HepG2 (cell line): Measurements from ENCODE around the gene GRM7. TPM values are rescaled to one million over a fixed set of nuclear protein-coding genes. Genes with fewer than 3 reads are reported as not detected.

Experiments
- ATAC-seq: fragments of 200-7000 bp; cut with Tn5 transposase; 3 replicates; pipeline ENCODE4 v1.9.1; 2020; ENCODE audit warnings: mild to moderate bottlenecking, moderate library complexity
- BruUV-seq: library from RNA; stranded (reverse); fragments of 400-500 nt; replicated peaks from 2 replicates; lab custom pipeline; 2021; lab: Mats Ljungman, UMichigan
- CTCF ChIA-PET: fragments of 300-600 bp; formaldehyde crosslinking; extraction: SDS; loops from one replicate; lab custom pipeline; 2021; ENCODE audit warnings: low total read pairs, inconsistent platforms, low intra/inter-chr PET ratio; lab: Yijun Ruan, JAX
- POLR2A ChIA-PET: fragments of 350-600 bp; sonication (Branson Sonifier 250); formaldehyde crosslinking; loops from one replicate; lab custom pipeline; 2020; ENCODE audit warnings: antibody characterized with exemption, inconsistent platforms; lab: Yijun Ruan, JAX
- DNase-seq: peaks from one replicate; pipeline ENCODE4 v3.0.0-alpha.2; 2015; ENCODE audit warnings: low spot score
- FAIRE-seq: peaks from 3 replicates; lab custom pipeline; 2011; peaks lifted over from hg19 to GRCh38; lab: Jason Lieb, UNC
- H2AFZ ChIP-seq: one replicate; pipeline ENCODE4 v1.6.1; 2011; ENCODE audit warnings: low read length, inconsistent platforms
- H3K27ac ChIP-seq: fragments of 300-600 bp; 3 replicates; pipeline ENCODE4 v1.8.0; 2011; ENCODE audit warnings: mixed run types, mild to moderate bottlenecking, mixed read lengths, low read length, inconsistent platforms; ENCODE audit not compliant: insufficient read depth; ENCODE audit errors: extremely low read length
- H3K27me3 ChIP-seq, 2 experiments: fragments of 200-600 bp in 1 of 2; 2 replicates in 1 of 2; 3 replicates in 1 of 2; pipeline versions ENCODE4 v1.6.0 to v1.8.0; 2011; ENCODE audit warnings: low read length in 2 of 2, mild to moderate bottlenecking in 2 of 2, moderate library complexity in 2 of 2, inconsistent platforms in 1 of 2; ENCODE audit not compliant: insufficient read depth in 2 of 2, control insufficient read depth in 1 of 2
- H3K36me3 ChIP-seq, 2 experiments: fragments of 200-600 bp in 1 of 2; replicated peaks in 1 of 2; 2 replicates in 1 of 2; 3 replicates in 1 of 2; pipeline versions ENCODE4 v1.5.1 to v1.8.0; 2011; ENCODE audit warnings: low read length in 2 of 2, inconsistent platforms in 1 of 2; ENCODE audit not compliant: insufficient read depth in 2 of 2, control insufficient read depth in 1 of 2
- H3K4me1 ChIP-seq: 2 replicates; pipeline ENCODE4 v1.5.1; 2012; ENCODE audit warnings: low read length, inconsistent platforms; ENCODE audit not compliant: insufficient read depth
- H3K4me2 ChIP-seq: 2 replicates; pipeline ENCODE4 v1.6.0; 2011; ENCODE audit warnings: low read depth, low read length, inconsistent platforms
- H3K4me3 ChIP-seq, 3 experiments: fragments of 200-600 bp in 1 of 3; sonication (generic), shearing (Covaris generic) in 1 of 3; replicated peaks in 1 of 3; 2 replicates each; pipeline ENCODE4 v1.5.1; 2011 to 2016; ENCODE audit warnings: low read length in 3 of 3, inconsistent platforms in 2 of 3, low read depth in 2 of 3, mild to moderate bottlenecking in 2 of 3, control low read depth in 1 of 3, mixed read lengths in 1 of 3; ENCODE audit not compliant: insufficient read depth in 1 of 3
- H3K79me2 ChIP-seq: one replicate; pipeline ENCODE4 v1.6.1; 2011; ENCODE audit warnings: low read length, inconsistent platforms; ENCODE audit not compliant: insufficient read depth
- H3K9ac ChIP-seq: 2 replicates; pipeline ENCODE4 v1.6.0; 2011; ENCODE audit warnings: mild to moderate bottlenecking, low read depth, low read length, inconsistent platforms; ENCODE audit not compliant: insufficient read depth
- H3K9me3 ChIP-seq: 2 replicates; pipeline ENCODE4 v1.5.1; 2012; ENCODE audit warnings: mild to moderate bottlenecking, low read length
- H4K20me1 ChIP-seq: 2 replicates; pipeline ENCODE4 v1.6.0; 2011; ENCODE audit warnings: inconsistent platforms, mild to moderate bottlenecking, low read length, moderate library complexity; ENCODE audit not compliant: insufficient read depth
- ESRRA ChIP-seq: sonication (generic); formaldehyde crosslinking; IDR thresholded peaks from 2 replicates; pipeline ENCODE4 v1.5.1; 2020; ENCODE audit warnings: mild to moderate bottlenecking, low read depth, missing genetic modification reagents
- LCORL ChIP-seq, 2 experiments: fragments of 450-650 bp in 1 of 2; sonication (generic) in 1 of 2; formaldehyde crosslinking in 1 of 2; IDR thresholded peaks; 2 replicates each; pipeline versions ENCODE4 v1.5.0 to v1.6.1; 2017 to 2020; ENCODE audit warnings: antibody characterized with exemption in 1 of 2, missing genetic modification reagents in 1 of 2
- MEIS1 ChIP-seq: sonication (generic); formaldehyde crosslinking; IDR thresholded peaks from 2 replicates; pipeline ENCODE4 v1.9.0; 2021; ENCODE audit warnings: mild to moderate bottlenecking, missing genetic modification reagents, moderate library complexity, borderline replicate concordance
- TRIM24 ChIP-seq: sonication (generic); formaldehyde crosslinking; IDR thresholded peaks from 2 replicates; pipeline ENCODE4 v1.8.0; 2022; ENCODE audit warnings: mild to moderate bottlenecking, missing genetic modification reagents
- ZNF329 ChIP-seq: sonication (generic); formaldehyde crosslinking; IDR thresholded peaks from 2 replicates; pipeline ENCODE4 v1.9.0; 2021; ENCODE audit warnings: low read depth, mild to moderate bottlenecking, missing genetic modification reagents
- ZNF646 ChIP-seq: sonication (generic); formaldehyde crosslinking; IDR thresholded peaks from 2 replicates; pipeline ENCODE4 v1.9.0; 2021; ENCODE audit warnings: mild to moderate bottlenecking, missing genetic modification reagents
- WGBS: methylation state at CpG from one replicate; pipeline ENCODE4 v1.1.6; 2017; ENCODE audit warnings: low lambda C conversion rate; 5-methylcytosine and 5-hydroxymethylcytosine counted together
- in situ Hi-C: cut with HindIII; loops from 2 replicates; pipeline ENCODE4 v1.10.0; 2017; ENCODE audit warnings: low pct_unique_long_range_greater_than_20kb; ENCODE audit not compliant: extremely low pct_ligation_motif_present
- intact Hi-C: fragments of 100-400 bp; cut with micrococcal nuclease; formaldehyde crosslinking; loops from one replicate; pipeline ENCODE4 v1.10.0; 2022; ENCODE audit not compliant: unreplicated experiment
- polyA plus RNA-seq, 8 experiments: library from polyadenylated mRNA; depleted of rRNA in 3 of 8; stranded (reverse) in 7 of 8; unstranded in 1 of 8; fragments of >200 nt; fragmentation: Illumina TruSeq in 4 of 8; extraction: Trizol in 4 of 8; gene quantifications; 2 replicates each; pipeline versions ENCODE4 v1.2.1 to v1.2.3, GENCODE V29; 2011 to 2016; ENCODE audit warnings: low read depth in 4 of 8, missing spikeins in 1 of 8, mixed read lengths in 1 of 8; ENCODE audit not compliant: insufficient read depth in 1 of 8
- total RNA-seq, 5 experiments: library from RNA; depleted of rRNA; stranded (reverse); fragments of >200 nt; fragmentation: Illumina TruSeq; extraction: Trizol; gene quantifications; 2 replicates each; pipeline ENCODE4 v1.2.3, GENCODE V29; 2016; ENCODE audit warnings: low read depth in 1 of 5
- TF ChIP-seq, protein P1 (sequence below), 2 experiments: sonication (generic) in 1 of 2; formaldehyde crosslinking in 1 of 2; IDR thresholded peaks; 2 replicates each; pipeline versions ENCODE4 v1.6.1 to v1.9.0; 2014 to 2022; ENCODE audit warnings: antibody characterized with exemption in 1 of 2, borderline replicate concordance in 1 of 2, inconsistent platforms in 1 of 2, low read depth in 1 of 2, missing genetic modification reagents in 1 of 2
- TF ChIP-seq, protein P2 (sequence below): sonication (generic); formaldehyde crosslinking; IDR thresholded peaks from 2 replicates; pipeline ENCODE4 v1.5.0; 2020; ENCODE audit warnings: missing genetic modification reagents

GRM7 gene
- total and polyA plus RNA-seq, 2 of the 13 experiments (the other 11 are each of a cell fraction or from before 2014, with no cell fraction given): not detected

DNA sequence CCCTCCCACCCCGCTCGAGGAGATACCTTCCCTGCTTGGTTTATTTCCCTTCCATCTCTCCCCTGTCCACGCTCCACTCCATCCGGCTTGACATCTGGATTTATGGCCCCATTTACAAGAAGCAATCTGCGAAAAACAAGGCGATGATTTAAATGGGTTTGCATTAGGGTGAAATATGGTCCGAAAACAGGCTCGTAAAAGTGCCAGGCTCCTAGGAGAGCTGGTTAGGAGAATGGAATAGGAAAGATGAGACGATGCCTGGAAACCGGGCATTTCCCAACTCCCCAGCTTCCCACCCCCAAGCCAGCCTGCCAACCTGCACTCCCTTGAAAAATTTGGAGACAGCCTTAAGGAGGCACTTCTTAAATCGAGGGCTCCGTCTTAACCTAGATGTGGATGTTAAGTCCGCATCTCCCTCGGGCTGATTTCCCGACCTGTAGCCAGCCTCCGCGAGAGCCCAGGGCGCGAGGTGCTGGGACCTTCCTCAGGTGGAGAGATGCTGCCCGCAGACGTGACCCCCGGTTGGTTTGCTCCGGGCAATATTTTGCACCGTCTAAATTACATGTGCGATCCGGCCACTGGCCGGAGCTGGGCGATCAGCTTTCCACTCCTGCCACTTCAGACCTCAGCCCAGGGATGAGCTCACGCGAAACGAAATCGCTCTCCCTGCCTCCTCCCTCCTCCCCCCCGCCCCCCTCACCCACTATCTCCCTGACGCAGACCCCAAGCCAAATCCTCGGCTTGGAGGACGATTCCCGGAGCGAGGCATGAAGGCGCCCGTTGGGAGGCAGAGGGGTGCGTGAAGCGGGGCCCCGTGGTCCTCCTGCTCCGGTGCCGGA lies 1.3 kb downstream of the GRM7 start:
- ChIA-PET POLR2A (no interaction called here), CTCF (no interaction called here)
- 20% methylated on average over 30 of the region's 45 CpGs for WGBS
- ATAC-seq: no peak
- in situ Hi-C loops: no loop called here
- no peak for DNase-seq
- H3K36me3 ChIP-seq: no peaks in the 10 kb centered on the region
- no peaks in the 10 kb centered on the region; a peak in 1 of 5 replicates for H3K27me3 ChIP-seq
- intact Hi-C loops: no loop called here
- no TSS peak for BruUV-seq
- FAIRE-seq: no peak
- H3K4me2 ChIP-seq: no peak overlapping the region
- H3K27ac ChIP-seq: no peak overlapping the region
- H3K4me3 ChIP-seq: no peak overlapping the region
- no peak overlapping the region for H3K9ac ChIP-seq
- no peaks in the 10 kb centered on the region for H3K79me2 ChIP-seq
- H2AFZ ChIP-seq: no peak overlapping the region
- H3K9me3 ChIP-seq: no peaks in the 10 kb centered on the region
- no peaks in the 10 kb centered on the region for H4K20me1 ChIP-seq
- H3K4me1 ChIP-seq: no peaks in the 10 kb centered on the region
- no peak for TF ChIP-seq ZNF329 (CRISPR knock-in tag)
- no peak for TF ChIP-seq ESRRA
- no peak for TF ChIP-seq TRIM24 (CRISPR knock-in tag)
- TF ChIP-seq, protein P1, sequence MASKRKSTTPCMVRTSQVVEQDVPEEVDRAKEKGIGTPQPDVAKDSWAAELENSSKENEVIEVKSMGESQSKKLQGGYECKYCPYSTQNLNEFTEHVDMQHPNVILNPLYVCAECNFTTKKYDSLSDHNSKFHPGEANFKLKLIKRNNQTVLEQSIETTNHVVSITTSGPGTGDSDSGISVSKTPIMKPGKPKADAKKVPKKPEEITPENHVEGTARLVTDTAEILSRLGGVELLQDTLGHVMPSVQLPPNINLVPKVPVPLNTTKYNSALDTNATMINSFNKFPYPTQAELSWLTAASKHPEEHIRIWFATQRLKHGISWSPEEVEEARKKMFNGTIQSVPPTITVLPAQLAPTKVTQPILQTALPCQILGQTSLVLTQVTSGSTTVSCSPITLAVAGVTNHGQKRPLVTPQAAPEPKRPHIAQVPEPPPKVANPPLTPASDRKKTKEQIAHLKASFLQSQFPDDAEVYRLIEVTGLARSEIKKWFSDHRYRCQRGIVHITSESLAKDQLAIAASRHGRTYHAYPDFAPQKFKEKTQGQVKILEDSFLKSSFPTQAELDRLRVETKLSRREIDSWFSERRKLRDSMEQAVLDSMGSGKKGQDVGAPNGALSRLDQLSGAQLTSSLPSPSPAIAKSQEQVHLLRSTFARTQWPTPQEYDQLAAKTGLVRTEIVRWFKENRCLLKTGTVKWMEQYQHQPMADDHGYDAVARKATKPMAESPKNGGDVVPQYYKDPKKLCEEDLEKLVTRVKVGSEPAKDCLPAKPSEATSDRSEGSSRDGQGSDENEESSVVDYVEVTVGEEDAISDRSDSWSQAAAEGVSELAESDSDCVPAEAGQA (IDR thresholded peaks at IDR 0.05; ENCODE audit: low read depth): no peak
- TF ChIP-seq, protein P1 (CRISPR knock-in tag; IDR thresholded peaks at IDR 0.05; ENCODE audit: borderline replicate concordance): no peak
- no peak for TF ChIP-seq LCORL (IDR thresholded peaks at IDR 0.05)
- TF ChIP-seq LCORL (CRISPR knock-in tag; IDR thresholded peaks at IDR 0.05): no peak
- TF ChIP-seq, protein P2, sequence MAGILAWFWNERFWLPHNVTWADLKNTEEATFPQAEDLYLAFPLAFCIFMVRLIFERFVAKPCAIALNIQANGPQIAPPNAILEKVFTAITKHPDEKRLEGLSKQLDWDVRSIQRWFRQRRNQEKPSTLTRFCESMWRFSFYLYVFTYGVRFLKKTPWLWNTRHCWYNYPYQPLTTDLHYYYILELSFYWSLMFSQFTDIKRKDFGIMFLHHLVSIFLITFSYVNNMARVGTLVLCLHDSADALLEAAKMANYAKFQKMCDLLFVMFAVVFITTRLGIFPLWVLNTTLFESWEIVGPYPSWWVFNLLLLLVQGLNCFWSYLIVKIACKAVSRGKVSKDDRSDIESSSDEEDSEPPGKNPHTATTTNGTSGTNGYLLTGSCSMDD (CRISPR knock-in tag): no peak
- no peak for TF ChIP-seq ZNF646 (CRISPR knock-in tag)
- TF ChIP-seq MEIS1 (CRISPR knock-in tag): no peak
